Measurements from ENCODE around the gene ARHGAP6. TPM values are rescaled to one million over a fixed set of nuclear protein-coding genes. Genes with fewer than 3 reads are reported as not detected.
A peak's percentile ranks its signal among the peaks of the same experiment; 100 is the strongest.

The ARHGAP6 gene
- total RNA-seq, 1 experiment from 2014 or later = 34.5 TPM

DNA sequence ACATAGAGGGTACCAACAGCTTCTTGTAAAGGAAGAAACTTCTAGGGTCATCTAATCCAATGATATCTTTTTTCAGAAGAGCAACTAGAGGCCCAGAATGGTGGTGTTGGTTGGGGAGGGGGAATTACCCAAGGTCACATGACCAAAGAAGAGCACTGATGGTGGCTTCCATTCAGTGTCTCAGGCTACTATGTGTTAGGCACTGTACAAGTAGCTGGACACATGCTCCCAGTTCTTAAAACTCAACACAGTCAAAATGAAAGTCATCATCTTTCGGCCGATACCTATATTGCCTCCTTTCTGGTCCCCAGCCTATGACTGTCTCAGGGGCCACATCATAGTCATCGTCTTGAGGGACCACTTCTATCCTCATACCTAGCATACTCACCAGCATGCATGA, 88.1 kb downstream of the ARHGAP6 start:
- H3K4me1 ChIP-seq = peaks cover 13% of the 10 kb centered on the region

DNA sequence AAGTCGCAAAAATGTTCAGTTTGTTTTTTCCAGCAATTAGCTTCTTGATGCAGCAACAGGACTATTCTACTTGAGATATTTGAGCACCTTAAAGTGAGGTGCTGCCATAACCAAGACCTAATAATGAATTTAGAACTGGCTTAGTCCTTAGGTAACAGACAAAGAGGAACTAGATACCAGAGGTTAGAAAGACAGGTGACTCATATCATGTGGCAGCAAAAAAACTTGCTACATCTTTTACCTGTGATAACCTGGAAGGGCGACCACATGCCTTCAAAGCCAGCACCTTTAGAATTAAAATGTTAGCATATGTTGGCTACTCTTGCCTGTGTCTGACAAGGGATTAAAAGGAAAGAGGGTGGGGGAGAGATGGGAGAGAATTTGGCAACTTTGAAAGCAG, 90.4 kb downstream of the ARHGAP6 start:
- peaks cover 3% of the 10 kb centered on the region; the same call in 1 of the 2 replicates for H3K9me3 ChIP-seq (replicated peaks)
- no peak for DNase-seq
- no peak overlapping the region for H3K4me3 ChIP-seq
- peaks cover 6% of the 10 kb centered on the region for H3K4me1 ChIP-seq
- H3K36me3 ChIP-seq = no peaks in the 10 kb centered on the region
- H3K27ac ChIP-seq = no peak overlapping the region
- H3K27me3 ChIP-seq = no peaks in the 10 kb centered on the region

More for the DNA sequence above, 88.1 kb downstream of the ARHGAP6 start:
- Histone ChIP-seq H3K4me3 (no peak overlapping the region), H3K27ac (no peak overlapping the region), H3K27me3 (no peaks in the 10 kb centered on the region), H3K9me3 (replicated peaks) (peaks cover 3% of the 10 kb centered on the region; the same call in 1 of the 2 replicates), H3K36me3 (no peaks in the 10 kb centered on the region)
- DNase-seq = no peak

DNA sequence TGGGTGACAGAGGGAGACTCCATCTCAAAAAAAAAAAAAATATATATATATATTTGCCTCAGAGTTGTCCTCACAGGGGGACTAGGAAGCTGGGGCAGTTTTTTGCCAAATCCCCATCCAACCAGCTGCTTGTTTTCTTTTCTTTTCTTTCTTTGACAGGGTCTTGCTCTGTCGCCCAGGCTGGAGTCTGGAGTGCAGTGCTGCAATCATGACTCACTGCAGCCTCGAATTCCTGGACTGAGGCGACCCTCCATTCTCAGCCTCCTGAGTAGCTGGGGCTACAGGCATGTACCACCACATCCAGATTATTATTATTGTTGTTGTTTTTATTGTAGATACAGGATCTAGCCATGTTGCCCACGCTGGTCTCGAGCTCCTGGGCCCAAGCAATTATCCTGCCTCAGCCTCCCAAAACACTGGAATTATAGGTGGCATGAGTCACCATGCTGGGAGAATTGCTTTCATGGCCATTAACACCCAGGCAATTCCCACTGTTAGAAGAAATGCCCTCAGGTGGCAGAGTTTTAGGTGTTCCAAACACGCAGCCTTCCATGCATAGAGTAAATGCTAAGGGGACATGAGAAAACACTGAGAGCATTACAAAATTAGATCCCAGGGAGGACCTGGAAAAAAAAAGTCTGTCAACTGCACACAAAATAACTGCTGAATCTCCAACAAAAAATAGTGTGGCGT, 98.0 kb downstream of the ARHGAP6 start:
- no peak overlapping the region for H3K27ac ChIP-seq

GRCh38 chrX:11566789-11567188, 98.9 kb downstream of the ARHGAP6 start:
- H3K27me3 ChIP-seq = no peaks in the 10 kb centered on the region
- H3K27ac ChIP-seq = no peak overlapping the region
- no peak overlapping the region for H3K4me3 ChIP-seq
- no peaks in the 10 kb centered on the region for H3K36me3 ChIP-seq
- H3K9me3 ChIP-seq (replicated peaks) = no peaks in the 10 kb centered on the region
- no peaks in the 10 kb centered on the region for H3K4me1 ChIP-seq
- no peak for DNase-seq

More for the DNA sequence above, 98.0 kb downstream of the ARHGAP6 start:
- H3K9me3 ChIP-seq (replicated peaks) = no peaks in the 10 kb centered on the region; the same call in 1 of the 2 replicates
- no peaks in the 10 kb centered on the region for H3K36me3 ChIP-seq
- H3K4me3 ChIP-seq = no peak overlapping the region
- no peaks in the 10 kb centered on the region for H3K27me3 ChIP-seq
- DNase-seq = no peak
- H3K4me1 ChIP-seq = no peaks in the 10 kb centered on the region

- Histone ChIP-seq H3K27ac (no peak overlapping the region), H3K9me3 (replicated peaks) (no peaks in the 10 kb centered on the region), H3K4me1 (no peaks in the 10 kb centered on the region), H3K4me3 (no peak overlapping the region), H3K27me3 (no peaks in the 10 kb centered on the region), H3K36me3 (no peaks in the 10 kb centered on the region)
- DNase-seq = no peak
Measured at GRCh38 chrX:11566173-11566572, 99.5 kb downstream of the ARHGAP6 start.

DNA sequence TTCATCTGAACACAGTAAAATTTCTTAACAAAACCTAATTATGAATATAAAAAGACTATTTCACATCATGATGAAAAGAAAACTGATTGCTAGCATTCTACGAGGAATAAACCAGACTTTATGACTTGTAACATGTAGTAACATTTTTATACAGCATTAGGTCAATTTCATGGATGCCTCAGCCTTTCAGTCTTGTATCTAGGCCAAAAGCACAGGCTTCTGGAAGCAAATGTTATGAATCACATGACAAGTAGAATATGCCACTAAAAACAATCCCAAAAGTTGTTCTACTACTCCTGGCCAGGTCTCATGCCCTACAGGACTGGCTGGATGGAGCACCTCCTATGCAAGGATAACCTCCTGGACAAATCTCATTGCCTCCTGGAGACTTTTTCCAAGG, 101.2 kb downstream of the ARHGAP6 start:
- no peaks in the 10 kb centered on the region for H3K27me3 ChIP-seq

DNA sequence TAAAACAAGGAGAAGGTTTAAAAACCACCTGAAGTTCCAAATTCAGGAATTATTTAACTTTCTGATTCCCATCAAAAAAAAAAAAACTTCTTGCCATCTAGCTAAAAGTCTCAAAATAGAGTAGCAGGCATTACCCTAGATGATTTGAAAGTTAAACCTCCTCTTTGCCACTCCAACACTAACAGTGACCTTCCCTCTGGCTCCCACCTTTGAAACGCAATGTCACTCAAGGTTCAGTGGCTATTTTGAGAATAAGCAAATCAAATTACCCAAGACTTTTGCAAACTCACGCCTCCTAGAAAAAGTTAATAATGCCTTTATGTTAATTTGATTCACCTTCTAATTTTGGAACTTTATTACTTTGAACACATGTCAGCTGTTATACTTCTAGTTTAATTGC, 103.2 kb downstream of the ARHGAP6 start:
- DNase-seq = no peak
- Histone ChIP-seq H3K4me3 (no peak overlapping the region), H3K9me3 (replicated peaks) (no peaks in the 10 kb centered on the region), H3K4me1 (no peaks in the 10 kb centered on the region), H3K27ac (no peak overlapping the region), H3K27me3 (no peaks in the 10 kb centered on the region), H3K36me3 (no peaks in the 10 kb centered on the region)

More for the DNA sequence above, 101.2 kb downstream of the ARHGAP6 start:
- Histone ChIP-seq H3K4me1 (no peaks in the 10 kb centered on the region), H3K4me3 (no peak overlapping the region), H3K27ac (no peak overlapping the region), H3K36me3 (no peaks in the 10 kb centered on the region), H3K9me3 (replicated peaks) (no peaks in the 10 kb centered on the region)
- DNase-seq = no peak

DNA sequence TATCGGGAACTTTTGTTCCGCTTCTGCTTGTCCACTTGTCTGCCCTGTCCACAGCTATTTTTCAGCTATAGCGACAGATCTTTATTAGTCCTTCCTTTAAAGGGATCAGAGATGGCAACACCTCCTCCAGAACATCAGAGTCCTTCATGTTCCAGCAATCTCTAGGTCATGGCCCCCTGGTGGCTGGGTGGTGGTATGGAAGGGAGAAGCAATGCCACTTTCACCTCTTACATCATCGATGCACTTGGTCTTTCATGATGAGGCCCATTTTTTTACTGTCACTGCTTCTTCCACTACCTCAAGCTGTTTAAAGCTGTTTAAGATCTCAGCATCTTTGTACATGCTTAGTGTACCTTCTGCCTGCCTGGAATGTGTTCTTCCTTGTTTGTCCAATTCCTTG, 106.7 kb downstream of the ARHGAP6 start:
- peak; percentile 53 to 66 for DNase-seq
- H3K4me3 ChIP-seq = no peak overlapping the region
- H3K9me3 ChIP-seq (replicated peaks) = no peaks in the 10 kb centered on the region
- H3K4me1 ChIP-seq = no peaks in the 10 kb centered on the region
- no peaks in the 10 kb centered on the region for H3K27me3 ChIP-seq
- no peak overlapping the region for H3K27ac ChIP-seq
- H3K36me3 ChIP-seq = no peaks in the 10 kb centered on the region

DNA sequence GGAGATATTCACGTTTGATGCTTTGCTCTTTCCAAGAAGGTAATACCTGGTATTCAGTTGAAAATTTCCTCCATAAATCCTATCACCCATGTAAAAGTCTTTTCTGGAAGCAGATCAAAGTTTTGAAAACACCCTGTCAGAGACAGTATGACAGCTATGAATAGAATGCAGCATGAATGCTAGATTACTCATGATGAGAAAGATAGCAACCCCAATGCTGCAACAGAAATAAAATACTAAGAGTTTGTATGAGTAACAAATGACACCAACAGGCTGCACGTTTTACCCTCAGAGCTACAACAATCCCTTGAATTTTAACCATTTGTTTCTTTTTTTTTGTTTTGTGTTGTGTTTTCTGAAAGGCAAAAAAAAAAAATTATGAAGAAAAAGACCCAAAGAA, 108.6 kb downstream of the ARHGAP6 start:
- Histone ChIP-seq H3K27ac (no peak overlapping the region), H3K9me3 (replicated peaks) (no peaks in the 10 kb centered on the region), H3K36me3 (no peaks in the 10 kb centered on the region), H3K27me3 (no peaks in the 10 kb centered on the region), H3K4me3 (no peak overlapping the region), H3K4me1 (no peaks in the 10 kb centered on the region)
- no peak for DNase-seq

DNA sequence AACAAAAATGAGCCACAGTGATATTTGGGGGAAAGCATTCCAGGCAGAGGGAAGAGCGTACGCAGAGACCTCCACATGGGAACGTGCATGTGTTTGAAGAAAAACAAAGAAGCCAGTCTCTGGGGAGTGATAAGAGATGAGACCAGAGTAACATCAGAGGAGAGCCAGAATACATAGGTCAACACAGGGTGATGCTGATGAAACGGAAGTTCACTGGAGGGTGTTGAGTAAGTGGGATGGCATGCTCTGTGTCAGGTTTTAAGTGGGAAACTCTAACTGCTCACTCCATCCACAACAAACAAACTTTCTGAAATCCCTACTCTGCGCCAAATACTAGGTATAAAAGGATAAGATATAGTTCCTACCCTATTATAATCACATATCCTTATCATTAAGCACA, 110.0 kb downstream of the ARHGAP6 start:
- Histone ChIP-seq H3K27ac (no peak overlapping the region), H3K27me3 (no peaks in the 10 kb centered on the region), H3K36me3 (no peaks in the 10 kb centered on the region), H3K4me3 (no peak overlapping the region), H3K4me1 (no peaks in the 10 kb centered on the region), H3K9me3 (replicated peaks) (no peaks in the 10 kb centered on the region)
- no peak for DNase-seq

- no peak overlapping the region for H3K27ac ChIP-seq
- no peak for DNase-seq
- no peaks in the 10 kb centered on the region for H3K4me1 ChIP-seq
- H3K27me3 ChIP-seq = no peaks in the 10 kb centered on the region
- H3K4me3 ChIP-seq = no peak overlapping the region
- no peaks in the 10 kb centered on the region for H3K9me3 ChIP-seq (replicated peaks)
- H3K36me3 ChIP-seq = no peaks in the 10 kb centered on the region
Measured at GRCh38 chrX:11553594-11553993, 112.1 kb downstream of the ARHGAP6 start.

DNA sequence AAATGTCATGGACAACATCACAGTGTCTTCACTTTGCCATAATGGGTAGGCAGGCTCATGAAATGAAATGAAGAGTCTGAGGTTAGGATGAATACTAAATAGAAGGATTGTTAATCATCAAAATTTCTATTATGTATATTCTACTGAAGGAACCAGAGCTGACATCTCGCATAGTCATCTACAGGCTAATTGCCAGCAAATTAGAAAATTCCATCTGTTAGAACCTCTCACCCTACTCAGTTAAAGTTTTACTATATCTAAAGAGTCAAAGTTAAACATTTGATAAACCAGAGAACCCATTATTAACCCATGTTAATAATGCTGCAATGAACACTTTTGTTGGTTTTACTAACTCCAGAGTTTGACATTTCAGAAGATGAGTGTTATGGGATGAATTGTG, 114.6 kb downstream of the ARHGAP6 start:
- DNase-seq = no peak
- Histone ChIP-seq H3K4me1 (no peaks in the 10 kb centered on the region), H3K9me3 (replicated peaks) (no peaks in the 10 kb centered on the region), H3K27ac (no peak overlapping the region), H3K36me3 (no peaks in the 10 kb centered on the region), H3K4me3 (no peak overlapping the region), H3K27me3 (no peaks in the 10 kb centered on the region)

- DNase-seq = no peak
- H3K4me1 ChIP-seq = no peaks in the 10 kb centered on the region
- no peaks in the 10 kb centered on the region for H3K36me3 ChIP-seq
- no peak overlapping the region for H3K4me3 ChIP-seq
- no peak overlapping the region for H3K27ac ChIP-seq
- no peaks in the 10 kb centered on the region for H3K27me3 ChIP-seq
- no peaks in the 10 kb centered on the region for H3K9me3 ChIP-seq (replicated peaks)
Measured at GRCh38 chrX:11546917-11547316, 118.8 kb downstream of the ARHGAP6 start.

DNA sequence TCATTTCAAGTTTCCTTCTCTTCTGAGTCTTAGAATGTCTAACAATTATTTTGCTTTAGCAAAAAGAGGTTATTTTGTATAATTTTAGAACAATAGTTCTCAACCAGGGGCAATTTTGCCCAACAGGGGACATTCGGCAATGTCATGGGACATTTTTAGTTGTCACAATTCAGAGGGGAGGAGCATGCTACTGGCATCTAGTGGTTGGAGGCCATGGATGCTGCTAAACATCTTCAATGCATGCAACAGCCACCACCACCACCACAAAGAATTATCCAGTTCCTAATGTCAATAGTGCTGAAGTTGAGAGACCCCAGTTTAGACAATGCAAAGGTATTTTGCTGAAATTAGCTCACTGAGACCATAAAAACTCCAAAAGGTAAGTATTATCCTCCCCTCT, 122.5 kb downstream of the ARHGAP6 start:
- DNase-seq = no peak
- H3K36me3 ChIP-seq = no peaks in the 10 kb centered on the region
- H3K27me3 ChIP-seq = no peaks in the 10 kb centered on the region
- no peaks in the 10 kb centered on the region for H3K9me3 ChIP-seq (replicated peaks)
- H3K4me3 ChIP-seq = no peak overlapping the region
- H3K27ac ChIP-seq = no peak overlapping the region
- peaks cover 4% of the 10 kb centered on the region for H3K4me1 ChIP-seq

DNA sequence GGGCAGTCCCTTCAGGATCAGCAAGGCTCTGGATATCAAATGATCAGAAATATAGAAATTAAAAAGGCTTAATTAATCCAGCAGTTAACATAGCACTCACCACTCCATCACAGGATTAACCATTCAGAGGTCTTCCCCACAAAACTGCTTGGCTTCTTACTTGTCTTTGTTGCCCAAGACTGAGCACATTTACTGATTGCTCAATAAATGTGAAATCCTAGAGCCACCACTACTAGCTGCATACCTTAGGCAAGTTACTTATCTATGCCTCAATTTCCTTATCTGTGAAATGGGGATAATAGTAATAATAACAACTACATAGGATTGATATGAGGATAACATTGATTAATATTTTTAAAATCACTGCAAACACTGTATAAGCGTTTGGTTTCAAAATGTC, 124.2 kb downstream of the ARHGAP6 start:
- H3K27ac ChIP-seq = peak overlapping the region; percentile 31

More for the DNA sequence above, 124.2 kb downstream of the ARHGAP6 start:
- Histone ChIP-seq H3K36me3 (no peaks in the 10 kb centered on the region), H3K9me3 (replicated peaks) (no peaks in the 10 kb centered on the region), H3K4me3 (no peak overlapping the region), H3K27me3 (no peaks in the 10 kb centered on the region), H3K4me1 (peaks cover 4% of the 10 kb centered on the region)
- DNase-seq = no peak
